HepG2 (cell line): ENCODE data around the gene MICAL3. TPM values are rescaled to one million over a fixed set of nuclear protein-coding genes. Genes with fewer than 3 reads are reported as not detected.

Source experiments
- DR1 ChIP-seq: sonication (generic); formaldehyde crosslinking; IDR thresholded peaks from 2 replicates; pipeline ENCODE4 v1.8.0; 2021; ENCODE audit warnings: mild to moderate bottlenecking, missing genetic modification reagents, inconsistent platforms
- DRAP1 ChIP-seq: IDR thresholded peaks from 2 replicates; pipeline ENCODE4 v1.6.1; 2016; ENCODE audit warnings: missing genetic modification reagents, missing compliant biosample characterization
- EHMT2 ChIP-seq: fragments of 200-600 bp; sonication (generic); IDR thresholded peaks from 2 replicates; pipeline ENCODE4 v1.7.0; 2017; ENCODE audit warnings: antibody characterized with exemption, low read depth, low read length, borderline replicate concordance
- HMGXB3 ChIP-seq: sonication (generic); formaldehyde crosslinking; IDR thresholded peaks from 2 replicates; pipeline ENCODE4 v1.4.0; 2020; ENCODE audit warnings: missing genetic modification reagents, borderline replicate concordance
- JUN ChIP-seq: sonication (generic); formaldehyde crosslinking; IDR thresholded peaks from 2 replicates; pipeline ENCODE4 v1.4.0; 2020; ENCODE audit warnings: mild to moderate bottlenecking, missing genetic modification reagents
- KDM3A ChIP-seq: IDR thresholded peaks from 2 replicates; pipeline ENCODE4 v1.6.1; 2018; ENCODE audit warnings: low read depth, missing compliant biosample characterization
- KLF11 ChIP-seq: IDR thresholded peaks from 2 replicates; pipeline ENCODE4 v1.6.1; 2016; ENCODE audit warnings: missing compliant biosample characterization
- MATR3 ChIP-seq: sonication (generic); formaldehyde crosslinking; IDR thresholded peaks from 2 replicates; pipeline ENCODE4 v1.4.0; 2020; ENCODE audit warnings: missing genetic modification reagents
- MED8 ChIP-seq: sonication (generic); formaldehyde crosslinking; IDR thresholded peaks from 2 replicates; pipeline ENCODE4 v1.8.1; 2023; ENCODE audit warnings: mild to moderate bottlenecking, missing genetic modification reagents; ENCODE audit not compliant: insufficient replicate concordance
- MTF1 ChIP-seq: sonication (generic); formaldehyde crosslinking; IDR thresholded peaks from 2 replicates; pipeline ENCODE4 v1.5.0; 2020; ENCODE audit warnings: missing genetic modification reagents
- NBN ChIP-seq: fragments of 450-650 bp; conservative IDR thresholded peaks from 2 replicates; pipeline ENCODE4 v1.6.1; 2017
- SNAPC5 ChIP-seq: sonication (generic); formaldehyde crosslinking; IDR thresholded peaks from 2 replicates; pipeline ENCODE4 v1.8.1; 2023; ENCODE audit warnings: mild to moderate bottlenecking, missing genetic modification reagents, borderline replicate concordance
- TCF12 ChIP-seq, 2 experiments: fragments of 450-650 bp in 1 of 2; sonication (generic) in 1 of 2; formaldehyde crosslinking in 1 of 2; IDR thresholded peaks; 2 replicates each; pipeline versions ENCODE4 v1.6.1 to v1.8.0; 2017 to 2022; ENCODE audit warnings: antibody characterized with exemption in 1 of 2, mild to moderate bottlenecking in 1 of 2, missing genetic modification reagents in 1 of 2, moderate library complexity in 1 of 2
- TEAD2 ChIP-seq: sonication (generic); formaldehyde crosslinking; IDR thresholded peaks from 2 replicates; pipeline ENCODE4 v1.9.0; 2021; ENCODE audit warnings: missing genetic modification reagents
- U2AF2 ChIP-seq: fragments of 200-400 bp; formaldehyde crosslinking; IDR thresholded peaks from 2 replicates; pipeline ENCODE4 v1.6.1; 2017; ENCODE audit warnings: low read depth, mild to moderate bottlenecking, low read length
- XBP1 ChIP-seq: sonication (generic); formaldehyde crosslinking; IDR thresholded peaks from 2 replicates; pipeline ENCODE4 v1.5.0; 2020; ENCODE audit warnings: missing genetic modification reagents
- YEATS2 ChIP-seq: sonication (generic); formaldehyde crosslinking; IDR thresholded peaks from 2 replicates; pipeline ENCODE4 v1.4.0; 2020; ENCODE audit warnings: missing genetic modification reagents, borderline replicate concordance
- ZBTB38 ChIP-seq: sonication (generic); formaldehyde crosslinking; IDR thresholded peaks from 2 replicates; pipeline ENCODE4 v1.5.1; 2020; ENCODE audit warnings: mild to moderate bottlenecking, missing genetic modification reagents
- ZMYM2 ChIP-seq: sonication (generic); formaldehyde crosslinking; IDR thresholded peaks from 2 replicates; pipeline ENCODE4 v1.8.0; 2022; ENCODE audit warnings: mild to moderate bottlenecking, missing genetic modification reagents
- ZMYM4 ChIP-seq: sonication (generic); formaldehyde crosslinking; IDR thresholded peaks from 2 replicates; pipeline ENCODE4 v1.8.1; 2023; ENCODE audit warnings: mild to moderate bottlenecking, missing genetic modification reagents
- ZSCAN5A ChIP-seq: sonication (generic); formaldehyde crosslinking; IDR thresholded peaks from 2 replicates; pipeline ENCODE4 v1.8.0; 2022; ENCODE audit warnings: mild to moderate bottlenecking, missing genetic modification reagents, borderline replicate concordance
- polyA plus RNA-seq, 8 experiments: library from polyadenylated mRNA; depleted of rRNA in 3 of 8; stranded (reverse) in 7 of 8; unstranded in 1 of 8; fragments of >200 nt; fragmentation: Illumina TruSeq in 4 of 8; extraction: Trizol in 4 of 8; gene quantifications; 2 replicates each; pipeline versions ENCODE4 v1.2.1 to v1.2.3, GENCODE V29; 2011 to 2016; ENCODE audit warnings: low read depth in 4 of 8, missing spikeins in 1 of 8, mixed read lengths in 1 of 8; ENCODE audit not compliant: insufficient read depth in 1 of 8
- total RNA-seq, 5 experiments: library from RNA; depleted of rRNA; stranded (reverse); fragments of >200 nt; fragmentation: Illumina TruSeq; extraction: Trizol; gene quantifications; 2 replicates each; pipeline ENCODE4 v1.2.3, GENCODE V29; 2016; ENCODE audit warnings: low read depth in 1 of 5
- TF ChIP-seq, protein P1 (sequence below): sonication (generic); formaldehyde crosslinking; IDR thresholded peaks from 2 replicates; pipeline ENCODE4 v1.4.0; 2020; ENCODE audit warnings: mild to moderate bottlenecking, low read depth, missing genetic modification reagents

MICAL3 gene
- total and polyA plus RNA-seq, 2 of the 13 experiments (the other 11 are each of a cell fraction or from before 2014, with no cell fraction given) = 5.3 to 12.5 TPM

DNA sequence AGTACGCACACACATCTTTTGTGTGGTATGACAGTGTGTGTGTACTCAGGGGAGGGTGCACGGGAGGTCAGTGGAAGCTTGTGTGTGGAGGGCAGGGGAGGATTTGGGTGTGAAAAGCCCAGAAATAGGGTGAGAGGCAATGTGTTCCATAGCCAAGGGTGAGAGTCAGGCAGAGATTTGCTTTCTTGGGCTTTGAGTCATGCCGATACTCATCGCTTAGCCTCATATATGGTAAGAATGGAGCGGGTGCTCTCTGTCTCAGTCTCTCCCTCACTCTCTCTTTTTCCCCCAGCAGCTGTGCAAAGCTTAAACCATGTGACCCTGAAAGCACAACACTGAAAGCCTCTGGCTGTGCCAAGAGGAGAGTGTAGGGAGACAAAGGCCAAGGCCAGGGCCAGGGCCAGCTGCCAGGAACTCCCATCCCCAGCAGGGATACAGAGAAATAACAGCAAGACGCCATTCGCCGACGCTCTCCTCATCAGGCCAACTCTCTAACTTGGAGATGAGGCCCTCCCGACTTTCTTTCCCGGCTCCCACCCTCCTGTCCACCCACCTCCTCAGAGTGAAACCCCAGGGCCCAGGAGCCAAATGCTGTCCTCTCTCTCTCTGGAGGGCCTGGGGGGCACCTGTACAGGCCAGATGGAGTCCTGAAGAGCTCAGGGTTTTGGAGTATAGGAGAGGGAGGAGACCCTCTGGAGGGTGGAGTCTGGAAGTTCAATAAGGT is 20.3 kb upstream of the MICAL3 start (continued):
- no peak for TF ChIP-seq TCF12 (IDR thresholded peaks at IDR 0.05)
- TF ChIP-seq TCF12 (CRISPR knock-in tag; IDR thresholded peaks at IDR 0.05) = peak; percentile 84
- TF ChIP-seq ZMYM4 (CRISPR knock-in tag) = peak; percentile 74
- no peak for TF ChIP-seq MED8 (CRISPR knock-in tag)
- peak; percentile 59; the same call in 1 of the 2 replicates for TF ChIP-seq ZSCAN5A
- peak; percentile 20; the same call in 1 of the 2 replicates for TF ChIP-seq DRAP1 (CRISPR knock-in tag)
- no peak for TF ChIP-seq JUN (CRISPR knock-in tag)
- TF ChIP-seq MTF1 (CRISPR knock-in tag) = no peak
- no peak for TF ChIP-seq EHMT2
- no peak for TF ChIP-seq TEAD2 (CRISPR knock-in tag)
- peak; percentile 71; the same call in 1 of the 2 replicates for TF ChIP-seq KDM3A (CRISPR knock-in tag)
- TF ChIP-seq U2AF2 = no peak
- TF ChIP-seq XBP1 (CRISPR knock-in tag) = no peak
- no peak for TF ChIP-seq KLF11 (CRISPR knock-in tag)
- TF ChIP-seq, protein P1, sequence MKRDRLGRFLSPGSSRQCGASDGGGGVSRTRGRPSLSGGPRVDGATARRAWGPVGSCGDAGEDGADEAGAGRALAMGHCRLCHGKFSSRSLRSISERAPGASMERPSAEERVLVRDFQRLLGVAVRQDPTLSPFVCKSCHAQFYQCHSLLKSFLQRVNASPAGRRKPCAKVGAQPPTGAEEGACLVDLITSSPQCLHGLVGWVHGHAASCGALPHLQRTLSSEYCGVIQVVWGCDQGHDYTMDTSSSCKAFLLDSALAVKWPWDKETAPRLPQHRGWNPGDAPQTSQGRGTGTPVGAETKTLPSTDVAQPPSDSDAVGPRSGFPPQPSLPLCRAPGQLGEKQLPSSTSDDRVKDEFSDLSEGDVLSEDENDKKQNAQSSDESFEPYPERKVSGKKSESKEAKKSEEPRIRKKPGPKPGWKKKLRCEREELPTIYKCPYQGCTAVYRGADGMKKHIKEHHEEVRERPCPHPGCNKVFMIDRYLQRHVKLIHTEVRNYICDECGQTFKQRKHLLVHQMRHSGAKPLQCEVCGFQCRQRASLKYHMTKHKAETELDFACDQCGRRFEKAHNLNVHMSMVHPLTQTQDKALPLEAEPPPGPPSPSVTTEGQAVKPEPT (CRISPR knock-in tag) = no peak
- no peak for TF ChIP-seq DR1 (CRISPR knock-in tag)
- TF ChIP-seq HMGXB3 (CRISPR knock-in tag) = peak; percentile 69; the same call in 1 of the 2 replicates
- TF ChIP-seq SNAPC5 = 0 out of 2 replicates have a peak, but pooled peaks have one; percentile 40
- TF ChIP-seq MATR3 (CRISPR knock-in tag) = no peak
- TF ChIP-seq NBN = no peak
- peak; percentile 37; the same call in 1 of the 2 replicates for TF ChIP-seq YEATS2
- no peak for TF ChIP-seq ZMYM2 (CRISPR knock-in tag)
- TF ChIP-seq ZBTB38 (CRISPR knock-in tag) = no peak
